Activated CD4-positive, alpha-beta T cell treated with anti-CD3 and anti-CD28 coated beads for 4 hours (primary cell): ENCODE results near the gene TCF4.

ENCODE experiments used
- DNase-seq, 2 donors: peaks; one replicate each; pipeline ENCODE4 v3.0.0-alpha.2; 2020

Gene TCF4

GRCh38 chr18:55375930-55376329 lies 212.1 kb downstream of the TCF4 start:
- DNase-seq, result no peak

GRCh38 chr18:55374741-55375140 lies 213.3 kb downstream of the TCF4 start:
- no peak for DNase-seq

- DNase-seq, result no peak
Measured at GRCh38 chr18:55372209-55372608, 215.8 kb downstream of the TCF4 start.

GRCh38 chr18:55370936-55371335 lies 217.1 kb downstream of the TCF4 start:
- no peak for DNase-seq

GRCh38 chr18:55369346-55369745 lies 218.6 kb downstream of the TCF4 start:
- DNase-seq, result no peak

- no peak for DNase-seq
Measured at GRCh38 chr18:55365342-55365741, 222.7 kb downstream of the TCF4 start.

- no peak for DNase-seq
Measured at GRCh38 chr18:55362303-55362702, 225.7 kb downstream of the TCF4 start.

- DNase-seq, result no peak
Measured at GRCh38 chr18:55361492-55362250, 226.3 kb downstream of the TCF4 start.

- DNase-seq, result no peak
Measured at GRCh38 chr18:55360061-55360460, 227.9 kb downstream of the TCF4 start.

- no peak for DNase-seq
Measured at GRCh38 chr18:55356815-55357214, 231.2 kb downstream of the TCF4 start.

- DNase-seq, result no peak
Measured at GRCh38 chr18:55355223-55355622, 232.8 kb downstream of the TCF4 start.

GRCh38 chr18:55354795-55355194 lies 233.2 kb downstream of the TCF4 start:
- DNase-seq, result no peak

- DNase-seq, result no peak
Measured at GRCh38 chr18:55353806-55354205, 234.2 kb downstream of the TCF4 start.

- DNase-seq, result no peak
Measured at GRCh38 chr18:55353391-55353790, 234.6 kb downstream of the TCF4 start.

GRCh38 chr18:55351980-55352714 lies 235.8 kb downstream of the TCF4 start:
- DNase-seq, result no peak

- DNase-seq, result no peak
Measured at GRCh38 chr18:55351241-55351691, 236.7 kb downstream of the TCF4 start.

- DNase-seq, result no peak
Measured at GRCh38 chr18:55349685-55350084, 238.3 kb downstream of the TCF4 start.

- DNase-seq, result no peak
Measured at GRCh38 chr18:55346961-55347740, 240.8 kb downstream of the TCF4 start.

- no peak for DNase-seq
Measured at GRCh38 chr18:55346387-55346786, 241.6 kb downstream of the TCF4 start.

GRCh38 chr18:55345103-55345950 lies 242.7 kb downstream of the TCF4 start:
- DNase-seq, result no peak

GRCh38 chr18:55343396-55344073 lies 244.5 kb downstream of the TCF4 start:
- DNase-seq, result no peak

GRCh38 chr18:55340998-55341397 lies 247.0 kb downstream of the TCF4 start:
- no peak for DNase-seq
